HG03060 (cell line): ENCODE measurements around the gene LCA5.
"Not testable (repeated sequence)": the region's sequence is repeated elsewhere in the genome, so short reads cannot be mapped to it uniquely, and the experiment has no call there.

Experiments
- ATAC-seq: cut with Tn5 transposase; IDR thresholded peaks from one replicate; pipeline ENCODE4 v1.9.1; 2021; ENCODE audit warnings: low read depth, moderate number of reproducible peaks; ENCODE audit not compliant: unreplicated experiment

The LCA5 gene

DNA sequence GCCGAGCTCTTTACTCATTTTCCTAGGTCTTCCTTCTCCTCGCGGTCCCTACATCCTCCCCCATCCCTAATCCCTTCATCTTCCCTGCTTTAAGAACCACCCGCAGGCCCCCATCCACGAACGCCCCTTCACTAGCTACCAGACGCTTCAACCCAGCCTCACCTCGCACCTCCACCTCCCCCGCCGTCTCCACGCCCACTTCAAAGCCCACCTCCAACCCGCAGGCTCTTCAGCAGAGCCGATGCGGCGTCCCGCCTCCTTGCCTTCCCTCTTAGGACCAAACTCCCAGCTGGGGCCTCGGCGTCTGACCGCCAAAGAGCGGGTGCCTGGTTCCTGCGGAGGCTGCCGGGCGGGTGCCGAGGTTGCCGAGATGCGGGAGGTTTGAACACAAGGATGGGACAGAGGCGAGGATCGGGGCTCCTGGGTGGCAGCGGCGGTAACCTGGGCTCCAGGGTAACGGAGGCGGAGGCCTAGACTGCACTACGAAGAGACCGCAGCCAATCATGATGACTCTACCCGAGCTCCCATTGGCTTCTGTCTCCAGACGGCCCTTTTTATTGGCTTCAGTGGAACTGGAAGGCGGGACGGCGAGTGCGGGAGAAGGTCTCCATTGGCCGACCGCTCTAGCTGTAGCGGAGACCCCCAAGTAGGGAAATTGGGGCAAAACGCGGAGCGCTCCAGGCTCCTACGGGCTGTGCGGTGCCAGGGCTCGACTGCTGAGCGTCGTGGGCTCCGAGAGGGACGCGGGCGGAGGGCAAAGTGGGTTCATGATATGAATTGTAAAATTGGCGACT is at the start of gene LCA5:
Gene LCA5 (minus strand): TSS at position 477 of the 794 bp plus-strand sequence. CDS start 18,536 bp downstream, outside the sequence.
- peak; percentile 100 for ATAC-seq

DNA sequence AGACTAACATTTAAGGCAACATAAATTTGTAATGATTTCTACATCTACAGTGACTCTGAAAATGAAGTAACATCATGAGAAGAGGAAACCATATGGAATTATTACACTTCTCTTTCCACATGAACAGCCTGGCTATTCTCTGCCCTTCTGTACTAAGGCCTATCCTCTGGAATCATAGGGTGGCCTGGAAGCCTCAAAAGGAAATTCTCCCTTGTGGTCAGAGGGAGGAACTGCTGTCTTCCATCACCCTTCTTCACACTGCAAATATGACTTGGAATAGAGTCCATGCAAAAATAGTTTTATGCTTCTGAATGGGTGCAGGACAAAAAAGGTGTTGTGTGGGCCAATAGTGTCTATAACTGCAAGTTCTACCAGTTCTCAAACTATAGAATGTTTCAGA is 49.3 kb upstream of the LCA5 start:
- ATAC-seq: no peak

DNA sequence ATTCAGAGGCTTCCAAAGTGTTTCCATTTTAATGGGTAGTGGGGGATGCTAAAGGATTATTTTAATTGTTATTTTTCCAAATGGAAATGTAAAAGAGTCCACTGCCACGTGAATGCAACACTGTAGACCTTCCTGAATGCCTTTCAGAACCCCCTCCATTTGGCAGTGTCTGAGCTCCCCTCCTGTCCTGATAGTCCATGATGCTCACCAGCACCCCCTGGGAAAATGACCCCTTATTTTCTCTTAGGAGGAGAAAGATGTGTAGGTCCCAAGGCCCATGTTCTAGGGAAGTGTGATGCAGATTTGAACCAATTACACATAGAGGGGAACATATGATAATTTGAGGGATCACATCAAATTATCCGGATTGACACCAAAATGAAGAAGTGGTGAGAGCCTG is 47.1 kb upstream of the LCA5 start:
- ATAC-seq: no peak

DNA sequence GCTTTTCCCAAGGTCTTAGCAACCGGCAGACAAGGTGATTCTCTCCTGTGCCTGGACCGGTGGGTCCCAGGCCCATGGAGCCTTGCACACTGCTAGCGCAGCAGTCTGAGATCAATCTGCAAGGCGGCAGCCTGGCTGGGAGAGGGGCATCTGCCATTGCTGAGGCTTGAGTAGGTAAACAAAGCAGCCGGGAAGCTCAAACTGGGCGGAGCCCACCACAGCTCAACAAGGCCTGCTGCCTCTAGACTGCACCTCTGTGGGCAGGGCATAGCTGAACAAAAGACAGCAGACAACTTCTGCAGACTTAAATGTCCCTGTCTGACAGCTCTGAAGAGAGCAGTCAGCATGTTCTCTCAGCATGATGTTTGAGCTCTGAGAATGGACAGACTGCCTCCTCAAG is 40.7 kb upstream of the LCA5 start:
- ATAC-seq: not testable (repeated sequence)

DNA sequence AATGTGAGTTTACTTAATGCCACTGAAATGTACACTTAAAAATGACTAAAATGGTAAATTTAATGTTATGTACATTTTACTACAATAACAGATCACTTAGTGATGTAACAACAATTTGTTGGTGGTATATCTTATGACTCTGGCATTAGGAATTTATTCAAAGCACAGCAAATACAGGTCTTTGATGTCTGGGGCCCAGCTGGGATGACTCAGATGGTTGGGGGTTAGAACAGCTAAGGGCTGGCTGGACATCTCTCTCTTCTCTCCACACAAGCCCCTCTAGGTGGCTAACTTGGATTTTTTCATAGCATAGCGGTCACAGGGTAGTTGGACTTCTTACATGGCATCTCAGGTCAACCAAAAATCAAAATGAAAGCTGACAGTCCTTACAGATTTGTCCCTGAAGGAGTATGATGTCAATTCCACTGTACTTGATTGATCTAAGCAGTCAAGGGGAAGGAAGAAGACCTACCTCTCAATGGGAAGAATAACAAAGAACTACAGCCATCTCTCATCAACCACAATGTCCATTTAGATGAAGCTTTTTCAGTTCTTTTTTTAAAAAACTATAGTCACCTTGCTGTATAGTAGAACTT is 37.5 kb upstream of the LCA5 start:
- no peak for ATAC-seq

DNA sequence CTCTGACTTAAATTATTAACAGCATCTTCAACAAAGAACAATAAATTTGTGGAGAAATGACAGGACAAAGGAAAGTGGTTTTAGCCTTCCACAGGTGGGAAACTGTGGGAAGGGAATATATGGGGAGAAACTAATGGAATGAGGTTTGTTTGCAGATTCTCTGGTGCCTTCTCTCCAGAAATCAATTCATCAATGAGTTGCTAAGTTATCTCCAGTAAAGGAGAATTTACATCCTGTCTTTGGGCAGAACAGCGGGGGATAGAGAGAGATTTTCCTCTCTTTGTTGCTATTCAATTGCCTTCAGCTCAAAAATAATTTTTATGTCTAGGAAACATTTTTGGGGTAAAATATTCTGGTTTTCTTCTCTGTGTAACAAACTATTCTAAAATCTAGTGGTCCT is 36.9 kb upstream of the LCA5 start:
- no peak for ATAC-seq

DNA sequence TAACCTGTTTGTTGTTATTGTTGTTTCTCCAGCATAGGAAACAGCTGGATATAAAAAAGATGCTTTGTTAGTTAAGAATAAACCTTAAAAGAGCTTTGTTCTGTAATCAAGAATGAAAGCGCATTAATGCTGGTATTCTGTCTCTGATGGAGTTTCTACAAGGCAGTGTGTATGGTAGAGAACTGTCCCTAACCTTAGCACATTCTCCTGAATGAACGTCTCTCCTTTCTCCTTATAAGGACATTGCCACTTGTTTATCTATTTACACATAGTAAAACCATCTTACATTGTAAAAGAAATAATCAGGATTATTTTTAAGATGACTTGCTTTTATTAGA is 33.8 kb upstream of the LCA5 start:
- no peak for ATAC-seq

DNA sequence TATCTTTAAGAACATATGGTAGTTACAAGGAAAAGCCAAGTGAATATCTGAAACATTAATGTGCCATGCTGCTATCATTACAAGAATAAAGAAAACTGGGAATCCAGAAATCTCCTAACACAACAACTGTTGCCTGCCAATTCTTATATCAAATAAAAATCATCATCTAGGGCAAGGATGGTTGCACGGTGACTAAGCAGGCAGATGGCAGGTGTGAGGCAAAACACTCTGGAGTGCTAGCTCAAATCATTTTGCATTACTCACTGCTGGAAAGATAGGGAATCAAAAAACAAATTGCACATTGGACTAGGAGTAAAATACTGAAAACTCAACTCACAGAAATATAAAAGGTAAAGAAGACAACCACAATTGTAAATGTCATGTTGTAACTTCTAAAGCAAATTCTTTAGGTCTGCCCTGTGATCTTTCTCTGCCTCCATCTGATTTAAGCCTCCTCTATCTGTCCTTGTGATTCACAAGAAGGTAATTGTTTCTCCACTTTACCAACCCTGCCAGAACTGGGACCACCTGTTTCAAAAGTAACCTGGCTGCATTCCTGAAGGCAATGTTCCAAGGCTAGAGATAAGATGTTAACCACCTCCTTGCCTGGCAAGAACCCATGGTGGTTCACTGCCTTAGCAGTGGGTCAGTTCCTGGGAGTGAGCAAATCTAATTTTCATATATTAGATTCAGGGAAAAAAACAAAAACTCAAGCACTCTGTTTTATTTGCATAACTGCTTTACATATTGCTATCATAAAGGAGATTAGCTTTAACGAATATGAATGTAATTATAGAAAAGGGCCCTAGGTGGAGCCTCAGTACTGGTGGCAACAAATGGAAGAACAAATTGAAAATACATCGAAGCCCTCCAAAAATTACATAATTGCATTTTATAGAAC is 33.1 kb upstream of the LCA5 start:
- peak; percentile 77 for ATAC-seq

DNA sequence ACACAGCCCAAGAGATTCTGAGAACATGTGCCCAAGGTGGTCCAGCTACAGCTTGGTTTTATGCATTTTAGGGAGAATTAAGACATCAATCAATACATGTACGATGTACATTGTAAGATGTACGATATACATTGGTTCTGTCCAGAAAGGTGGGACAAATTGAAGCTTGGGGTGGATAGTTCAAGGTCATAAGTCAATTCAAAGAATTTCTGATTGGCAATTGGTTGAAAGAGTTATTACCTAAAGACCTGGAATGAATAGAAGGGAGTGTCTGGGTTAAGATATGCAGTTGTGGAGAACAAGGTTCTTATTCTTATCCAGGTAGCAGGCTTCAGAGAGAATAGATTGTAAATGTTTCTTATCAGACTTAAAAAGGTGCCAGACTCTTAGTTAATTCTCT is 31.8 kb upstream of the LCA5 start:
- ATAC-seq: no peak

DNA sequence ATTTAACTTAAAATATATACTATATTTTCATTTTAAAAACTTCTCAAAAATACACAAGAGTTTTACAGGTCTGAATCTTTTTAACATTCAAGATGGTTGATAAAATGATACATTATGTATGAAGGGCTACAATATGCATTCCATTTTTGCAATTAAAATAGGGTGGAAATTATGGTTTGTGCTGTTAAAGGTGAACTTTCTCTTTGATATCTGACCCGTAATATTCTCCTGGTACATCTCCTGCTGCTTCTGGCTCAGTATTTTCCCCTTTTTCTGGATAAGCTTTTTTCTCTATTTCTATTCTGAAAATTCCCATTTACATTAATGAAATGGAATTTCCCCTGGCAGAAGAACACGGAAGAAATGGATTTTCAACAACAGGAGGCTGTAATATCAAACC is 27.4 kb upstream of the LCA5 start:
- ATAC-seq: no peak

DNA sequence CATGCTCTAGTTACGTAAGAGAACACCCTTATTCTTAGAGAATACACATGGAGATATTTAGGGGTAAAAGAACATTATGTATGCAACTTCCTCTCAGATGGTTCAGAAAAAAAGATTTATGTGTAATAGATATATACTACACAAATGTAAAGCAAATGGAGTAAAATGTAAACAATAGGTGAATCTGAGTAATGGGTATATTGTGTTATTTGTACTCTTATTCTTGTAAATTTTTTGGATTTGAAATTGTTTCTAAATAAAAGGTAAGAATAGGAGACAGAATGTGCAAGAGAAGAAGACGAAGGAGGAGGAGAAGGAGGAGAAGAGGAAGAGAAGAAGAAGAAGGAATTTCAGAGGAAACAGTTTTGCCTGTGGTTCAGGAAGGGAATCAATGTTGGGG is 22.5 kb upstream of the LCA5 start:
- no peak for ATAC-seq

DNA sequence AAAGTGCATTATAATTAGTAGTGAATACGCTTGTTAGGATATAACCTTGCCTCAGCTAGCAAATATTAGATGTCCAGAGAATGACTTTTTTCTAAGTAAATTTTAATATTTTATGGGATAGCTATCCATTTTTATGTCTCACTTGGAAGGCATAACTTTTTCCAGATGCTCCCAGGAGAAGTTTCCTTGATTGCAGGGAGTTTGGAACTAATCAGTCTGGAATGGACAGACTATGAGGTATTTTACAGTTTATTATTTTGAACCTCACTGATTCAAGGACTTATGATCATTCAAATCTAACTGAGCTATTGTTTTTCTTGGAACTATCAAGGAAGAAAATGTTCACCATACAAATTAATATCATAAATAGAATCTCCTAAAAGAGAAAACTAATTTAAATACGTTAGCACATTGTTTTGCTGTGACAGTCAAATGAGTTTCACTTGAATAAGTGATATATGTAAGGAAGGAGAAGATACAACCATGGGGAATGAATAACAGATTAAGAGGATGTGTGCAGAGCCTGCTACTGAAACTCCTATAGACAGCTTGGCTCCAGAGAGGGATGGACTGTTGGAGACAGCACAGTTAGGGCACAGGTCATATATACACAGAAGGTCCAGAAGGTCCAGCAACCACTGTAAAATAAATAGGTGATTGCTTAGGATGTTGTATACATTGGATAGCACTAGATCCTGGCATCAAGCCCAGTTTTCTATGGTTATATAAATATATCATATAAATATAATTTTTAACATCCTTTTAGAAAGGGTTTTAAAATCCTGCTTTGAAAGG is 20.6 kb upstream of the LCA5 start:
- no peak for ATAC-seq

DNA sequence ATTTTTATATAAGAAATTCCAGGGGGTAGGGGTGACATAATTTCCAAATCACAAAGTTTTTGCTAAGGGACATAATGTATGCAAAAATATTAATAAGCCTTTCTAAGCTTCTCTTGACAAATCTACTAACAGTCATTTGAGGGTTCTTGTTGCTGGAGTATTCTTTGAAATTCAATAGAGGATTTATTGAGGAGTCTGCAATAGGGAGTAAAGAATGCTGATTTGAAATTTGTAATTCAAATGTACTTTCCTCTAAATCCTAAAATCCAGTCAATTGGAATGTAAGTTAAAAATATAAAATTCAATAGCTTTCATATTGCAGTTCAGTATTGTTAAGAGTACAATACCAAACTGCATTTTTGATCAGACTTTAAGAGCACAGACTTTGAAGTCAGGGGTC is 17.1 kb upstream of the LCA5 start:
- no peak for ATAC-seq

DNA sequence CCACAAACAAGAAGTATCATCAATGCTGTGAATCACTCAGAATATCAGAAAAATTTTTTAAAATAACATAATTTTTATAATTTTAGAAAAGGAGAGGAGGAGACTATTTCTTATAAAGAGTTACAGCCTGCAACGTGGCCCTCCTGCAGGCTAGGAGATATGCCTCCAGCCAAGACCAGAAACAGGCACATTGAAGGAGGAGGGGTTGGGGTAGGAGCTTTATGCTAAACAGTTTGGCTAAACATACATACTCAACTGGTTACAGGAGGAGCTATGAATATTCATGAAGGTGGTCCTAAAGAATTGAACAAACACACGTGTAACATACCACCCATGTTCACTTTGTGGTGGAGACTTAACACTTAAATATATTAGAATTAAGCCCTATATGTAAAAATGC is 14.2 kb upstream of the LCA5 start:
- no peak for ATAC-seq

DNA sequence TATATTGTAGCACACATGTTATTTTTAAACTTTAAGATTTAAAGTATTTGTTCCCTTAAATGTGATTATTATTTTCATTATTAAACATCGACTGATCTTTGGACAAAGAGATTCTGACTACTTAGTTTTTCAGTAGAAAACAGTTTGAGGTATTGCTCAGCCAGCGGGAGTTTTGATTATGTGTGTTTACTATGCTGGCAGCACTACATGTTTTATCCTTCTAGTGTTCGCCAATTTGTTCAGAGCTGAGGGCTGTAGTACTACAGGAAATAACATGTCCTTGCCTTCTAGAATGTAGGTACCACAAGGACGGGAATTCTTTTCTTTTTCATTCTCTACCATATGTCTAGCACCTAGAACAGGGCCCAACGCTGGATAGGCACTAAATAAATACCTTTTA is 11.1 kb upstream of the LCA5 start:
- ATAC-seq: no peak

DNA sequence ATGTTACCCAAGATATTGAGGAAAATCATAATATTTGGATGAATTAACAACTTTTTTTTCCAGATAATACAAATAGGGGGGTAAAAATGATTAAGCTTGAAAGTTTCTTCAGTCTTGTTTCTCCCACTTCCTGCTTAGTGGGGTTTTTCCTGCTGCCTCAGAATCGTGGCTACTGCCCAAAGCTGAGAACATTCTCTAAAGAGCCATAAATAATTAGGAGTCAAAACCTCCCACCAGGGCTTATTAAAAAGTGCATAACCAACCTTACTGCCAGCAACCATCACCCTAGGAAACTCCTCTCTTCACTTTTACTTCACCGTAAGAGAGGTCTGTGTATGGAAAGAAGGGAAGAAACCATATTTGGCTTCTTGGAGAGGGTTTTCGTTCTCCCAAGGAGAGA is 9.0 kb upstream of the LCA5 start:
- ATAC-seq: no peak

DNA sequence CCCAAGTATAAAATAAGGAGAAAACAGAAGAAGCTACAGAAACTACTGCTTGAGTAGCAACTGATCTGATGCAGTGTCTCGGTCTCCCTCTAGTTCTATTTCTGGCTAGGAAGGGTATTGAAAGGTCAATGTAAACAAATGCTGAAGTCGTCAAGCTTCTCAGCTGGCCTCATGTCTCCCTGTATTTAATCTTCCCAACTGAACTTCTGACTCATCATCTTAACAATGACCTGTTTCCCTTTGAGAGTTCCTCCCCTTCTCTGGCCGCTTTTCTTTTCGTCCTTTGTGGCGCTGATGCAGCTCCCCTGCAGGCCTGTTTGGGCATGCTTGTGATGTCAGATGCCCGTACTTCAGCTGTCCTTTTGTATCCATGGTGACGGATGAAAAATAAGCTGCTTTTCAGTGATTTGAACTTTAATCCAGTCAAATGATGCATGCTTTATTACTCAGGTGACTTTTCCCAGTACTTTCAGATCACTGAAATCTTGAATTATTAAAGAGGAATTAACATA is 7.8 kb upstream of the LCA5 start:
- ATAC-seq: peak; percentile 79

DNA sequence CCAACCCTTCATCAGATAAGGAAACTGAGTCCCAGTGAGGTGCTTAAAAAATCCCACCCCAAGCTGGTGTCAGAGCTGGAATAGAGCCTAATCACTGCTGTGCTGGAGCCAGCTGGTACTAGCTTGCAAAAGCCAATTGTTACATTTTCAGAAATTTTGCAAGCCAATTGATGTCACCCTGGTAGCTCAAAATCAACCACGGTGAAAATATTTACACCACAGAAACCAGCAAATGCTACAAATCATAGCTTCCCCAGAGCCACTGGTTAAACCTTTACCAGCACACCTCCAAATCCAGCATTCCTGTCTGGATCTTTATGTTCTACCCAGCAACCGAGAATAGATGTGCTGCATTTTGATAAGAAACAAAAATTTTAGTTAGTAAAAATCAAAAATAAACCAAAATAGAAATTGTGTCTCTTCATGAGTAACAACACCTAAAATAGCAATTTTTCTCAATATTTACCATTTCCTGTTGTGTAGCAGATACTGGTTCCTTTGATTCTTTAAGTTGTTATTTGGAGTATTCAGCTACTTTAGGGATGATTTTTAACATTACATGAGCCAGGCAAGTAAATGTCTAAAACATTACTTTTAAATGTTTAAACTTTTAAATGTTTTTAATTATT is 7.2 kb upstream of the LCA5 start:
- peak; percentile 46 for ATAC-seq

DNA sequence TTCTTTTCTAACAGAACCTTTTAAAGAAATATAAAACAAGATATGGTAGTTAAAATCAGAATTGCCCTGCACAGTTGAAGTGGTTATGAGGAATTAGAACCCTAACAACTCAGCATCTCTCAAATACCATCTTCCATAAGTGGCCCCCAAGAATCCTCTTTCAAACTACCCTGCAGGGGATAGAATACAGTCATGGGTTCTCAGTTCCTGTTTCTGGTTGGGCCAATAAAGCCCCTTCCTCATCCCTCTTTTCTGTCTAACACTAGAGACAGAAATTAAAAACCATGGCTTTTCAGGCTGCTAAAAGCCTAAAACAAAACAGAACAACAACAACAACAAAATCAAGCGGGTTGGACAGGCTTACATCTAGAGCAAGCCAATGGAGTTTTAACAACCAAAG is 6.7 kb upstream of the LCA5 start:
- peak; percentile 6 for ATAC-seq

DNA sequence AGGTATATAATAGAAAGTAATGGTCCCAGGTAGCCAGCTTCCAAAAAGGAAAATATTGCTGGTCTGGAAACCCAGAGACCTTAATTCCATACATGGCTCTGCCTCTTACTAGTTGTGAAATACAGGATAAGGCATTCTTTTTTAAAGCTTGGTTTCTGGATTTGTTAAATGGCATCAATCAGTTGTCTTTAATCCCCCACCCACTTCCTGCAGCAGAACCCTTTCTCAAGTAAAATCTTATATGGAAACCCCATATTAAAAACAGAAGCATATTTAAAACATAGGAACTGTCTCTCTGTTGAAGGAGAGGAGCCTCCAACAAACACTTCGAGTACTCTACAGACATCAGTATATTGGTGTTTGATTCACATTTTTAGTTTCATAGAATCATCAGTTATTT is 6.2 kb upstream of the LCA5 start:
- ATAC-seq: no peak
